Neural progenitor cell (in vitro differentiated cells): ENCODE measurements around the gene RPS18.

ENCODE experiments used
- CTCF ChIP-seq: fragments of 200-600 bp; sonication (generic); IDR thresholded peaks from 2 replicates; pipeline ENCODE4 v1.5.1; 2017; ENCODE audit warnings: antibody characterized with exemption, mild to moderate bottlenecking
- EZH2phosphoT487 ChIP-seq: fragments of 200-600 bp; sonication (generic); IDR thresholded peaks from 2 replicates; pipeline ENCODE4 v1.6.1; 2017; ENCODE audit warnings: antibody characterized with exemption

- no peak for TF ChIP-seq CTCF
- no peak for TF ChIP-seq EZH2phosphoT487
These were observed 17.3 kb downstream of the RPS18 start, which contains the start of the genes PFDN6 and WDR46 for GRCh38 chr6:33288921-33289783.
